NOMO-1 treated with DMSO at 0.1 percent for 48 hours (cell line): ENCODE data around the gene ZNF679.
"Not testable (repeated sequence)": the region's sequence is repeated elsewhere in the genome, so short reads cannot be mapped to it uniquely, and the experiment has no call there.

Experiments
- DNase-seq: peaks from one replicate; lab custom pipeline; 2025; ENCODE audit not compliant: unreplicated experiment; lab: John Stamatoyannopoulos, UW

ZNF679 gene

GRCh38 chr7:64308016-64308270, 79.7 kb downstream of the ZNF679 start:
- DNase-seq: no peak

GRCh38 chr7:64310426-64310825, 82.2 kb downstream of the ZNF679 start:
- DNase-seq: no peak

GRCh38 chr7:64312826-64313225, 84.6 kb downstream of the ZNF679 start:
- DNase-seq: no peak

- DNase-seq: peak; percentile 94
Measured at GRCh38 chr7:64313740-64314491, 85.6 kb downstream of the ZNF679 start, which contains the start of gene ZNF736. Gene ZNF736 (plus strand): TSS chr7:64313961. CDS start chr7:64314151, 190 bp downstream.

- no peak for DNase-seq
Measured at GRCh38 chr7:64314566-64314965, 86.3 kb downstream of the ZNF679 start.

- not testable (repeated sequence) for DNase-seq
Measured at GRCh38 chr7:64316031-64316742, 87.9 kb downstream of the ZNF679 start.
